ENCODE data around the gene SYNJ2.

- TF ChIP-seq CTCF (IDR thresholded peaks at IDR 0.05) (no peak), POLR2A (IDR thresholded peaks at IDR 0.05) (no peak), EP300 (IDR thresholded peaks at IDR 0.05) (no peak)
Measured at GRCh38 chr6:157997893-157998608, 16.4 kb downstream of the SYNJ2 start.
